HFF-Myc (cell line): Measurements from ENCODE around the gene SERGEF.
A peak's percentile ranks its signal among the peaks of the same experiment; 100 is the strongest.
"Not testable (repeated sequence)": the region's sequence is repeated elsewhere in the genome, so short reads cannot be mapped to it uniquely, and the experiment has no call there.

ENCODE experiments used
- DNase-seq: peaks from one replicate; pipeline ENCODE4 v3.0.0-alpha.2; 2011; ENCODE audit warnings: low read depth; ENCODE audit errors: extremely low read depth
- H3K4me3 ChIP-seq: replicated peaks from 2 replicates; pipeline ENCODE4 v1.5.1; 2011; ENCODE audit warnings: low read depth, mild to moderate bottlenecking, control low read depth, low read length
- TF ChIP-seq, protein P1 (sequence below): IDR thresholded peaks from 2 replicates; pipeline ENCODE4 v1.5.1; 2012; ENCODE audit warnings: mild to moderate bottlenecking, low read depth, low read length, control low read depth; ENCODE audit errors: missing control alignments

SERGEF gene

DNA sequence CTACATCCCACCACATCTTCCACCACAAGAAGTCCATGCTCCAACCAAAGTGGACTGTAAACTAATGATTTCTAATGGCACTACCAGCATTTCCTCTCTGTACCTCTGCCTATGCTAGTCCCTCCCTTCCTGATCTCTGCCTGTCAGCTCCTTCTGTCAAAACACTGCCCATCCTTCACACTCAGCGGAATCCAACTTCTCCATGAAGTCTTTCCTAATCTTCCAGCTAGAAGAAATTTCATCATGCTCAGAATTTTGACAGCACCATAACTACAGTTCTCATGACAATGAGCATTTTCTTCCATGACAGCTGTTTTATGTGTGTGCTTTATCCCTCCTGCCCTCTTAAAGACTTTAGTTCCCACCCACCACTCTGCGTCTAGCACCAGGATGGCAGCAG is 111.4 kb downstream of the SERGEF start:
- TF ChIP-seq, protein P1, sequence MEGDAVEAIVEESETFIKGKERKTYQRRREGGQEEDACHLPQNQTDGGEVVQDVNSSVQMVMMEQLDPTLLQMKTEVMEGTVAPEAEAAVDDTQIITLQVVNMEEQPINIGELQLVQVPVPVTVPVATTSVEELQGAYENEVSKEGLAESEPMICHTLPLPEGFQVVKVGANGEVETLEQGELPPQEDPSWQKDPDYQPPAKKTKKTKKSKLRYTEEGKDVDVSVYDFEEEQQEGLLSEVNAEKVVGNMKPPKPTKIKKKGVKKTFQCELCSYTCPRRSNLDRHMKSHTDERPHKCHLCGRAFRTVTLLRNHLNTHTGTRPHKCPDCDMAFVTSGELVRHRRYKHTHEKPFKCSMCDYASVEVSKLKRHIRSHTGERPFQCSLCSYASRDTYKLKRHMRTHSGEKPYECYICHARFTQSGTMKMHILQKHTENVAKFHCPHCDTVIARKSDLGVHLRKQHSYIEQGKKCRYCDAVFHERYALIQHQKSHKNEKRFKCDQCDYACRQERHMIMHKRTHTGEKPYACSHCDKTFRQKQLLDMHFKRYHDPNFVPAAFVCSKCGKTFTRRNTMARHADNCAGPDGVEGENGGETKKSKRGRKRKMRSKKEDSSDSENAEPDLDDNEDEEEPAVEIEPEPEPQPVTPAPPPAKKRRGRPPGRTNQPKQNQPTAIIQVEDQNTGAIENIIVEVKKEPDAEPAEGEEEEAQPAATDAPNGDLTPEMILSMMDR, result no peak
- H3K4me3 ChIP-seq, result no peak overlapping the region
- no peak for DNase-seq

DNA sequence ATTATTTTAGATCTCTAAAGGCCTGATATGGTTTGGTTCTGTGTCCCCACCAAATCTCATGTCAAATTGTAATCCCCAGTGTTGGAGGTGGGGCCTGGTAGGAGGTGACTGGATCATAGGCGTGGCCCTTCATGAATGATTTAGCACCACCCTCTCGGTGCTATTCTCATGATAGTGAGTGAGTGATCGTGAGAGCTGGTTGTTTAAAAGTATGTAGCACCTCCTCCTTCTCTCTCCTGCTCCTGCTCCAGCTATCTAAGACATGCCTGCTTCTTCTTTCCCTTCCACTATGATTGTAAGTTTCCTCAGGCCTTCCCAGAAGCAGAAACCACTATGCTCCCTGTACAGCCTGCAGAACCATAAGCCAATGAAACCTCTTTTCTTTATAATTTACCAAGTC is 114.1 kb downstream of the SERGEF start:
- no peak overlapping the region for H3K4me3 ChIP-seq
- TF ChIP-seq, protein P1, result no peak

DNA sequence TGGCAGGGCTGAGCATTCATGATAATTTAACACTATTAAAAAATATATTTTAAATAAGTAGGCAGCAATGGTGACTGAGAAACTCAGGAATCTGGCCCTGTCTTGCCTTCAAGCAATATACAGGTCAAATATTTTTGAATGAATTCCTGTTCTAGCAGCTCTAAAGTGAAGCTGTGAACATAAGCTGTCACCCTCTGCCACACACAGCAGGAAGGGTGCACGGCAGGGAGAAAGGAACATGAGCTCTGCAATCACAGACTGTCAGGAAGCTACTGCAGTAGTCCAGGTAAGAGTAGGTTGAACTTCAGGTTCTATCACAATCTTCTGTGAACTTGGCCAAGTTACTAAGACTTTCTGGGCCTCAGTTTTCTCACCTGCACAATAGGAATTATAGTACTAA is 114.8 kb downstream of the SERGEF start:
- no peak for DNase-seq
- TF ChIP-seq, protein P1, result no peak
- no peak overlapping the region for H3K4me3 ChIP-seq

More for the DNA sequence above, 114.1 kb downstream of the SERGEF start:
- no peak for DNase-seq

DNA sequence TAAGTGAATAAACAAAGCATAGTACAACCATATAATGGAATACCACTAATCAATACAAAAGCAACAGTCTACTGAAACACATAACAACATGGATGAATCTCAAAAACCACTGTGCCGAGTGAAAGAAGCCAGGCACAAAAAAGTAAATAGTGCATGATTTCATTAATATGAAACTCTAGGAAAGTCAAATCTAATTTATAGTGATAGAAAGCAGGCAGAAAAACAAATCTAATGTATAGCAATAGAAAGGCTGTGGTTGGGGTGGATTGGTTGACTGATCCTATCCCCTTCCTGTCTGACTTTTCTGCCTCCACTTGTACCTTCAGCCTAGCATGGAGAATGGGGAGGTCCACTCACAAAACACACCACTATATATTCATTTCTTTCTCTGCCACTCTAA is 115.4 kb downstream of the SERGEF start:
- H3K4me3 ChIP-seq, result no peak overlapping the region
- DNase-seq, result no peak
- TF ChIP-seq, protein P1, result no peak

DNA sequence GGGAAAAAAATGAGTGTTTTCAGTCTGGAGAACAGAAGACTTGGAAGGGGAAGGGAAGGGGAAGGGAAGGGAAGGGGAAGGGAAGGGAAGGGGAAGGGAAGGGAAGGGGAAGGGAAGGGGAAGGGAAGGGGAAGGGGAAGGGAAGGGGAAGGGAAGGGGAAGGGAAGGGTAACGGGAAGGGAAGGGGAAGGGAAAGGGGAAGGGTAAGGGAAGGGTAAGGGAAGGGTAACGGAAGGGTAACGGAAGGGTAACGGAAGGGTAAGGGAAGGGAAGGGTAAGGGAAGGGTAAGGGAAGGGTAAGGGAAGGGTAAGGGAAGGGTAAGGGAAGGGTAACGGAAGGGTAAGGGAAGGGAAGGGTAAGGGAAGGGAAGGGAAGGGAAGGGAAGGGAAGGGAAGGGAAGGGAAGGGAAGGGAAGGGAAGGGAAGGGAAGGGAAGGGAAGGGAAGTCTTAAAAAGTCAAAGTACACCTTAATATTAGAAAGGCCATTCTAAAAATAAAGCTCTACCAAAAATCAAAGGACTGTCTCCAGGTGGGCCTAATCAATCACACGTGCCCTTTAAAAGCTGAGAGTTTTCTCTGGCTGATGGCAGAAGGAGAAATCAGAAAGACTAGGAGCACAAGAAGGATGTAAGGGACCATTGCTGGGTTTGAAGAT is 116.2 kb downstream of the SERGEF start:
- not testable (repeated sequence) for DNase-seq, H3K4me3 ChIP-seq

DNA sequence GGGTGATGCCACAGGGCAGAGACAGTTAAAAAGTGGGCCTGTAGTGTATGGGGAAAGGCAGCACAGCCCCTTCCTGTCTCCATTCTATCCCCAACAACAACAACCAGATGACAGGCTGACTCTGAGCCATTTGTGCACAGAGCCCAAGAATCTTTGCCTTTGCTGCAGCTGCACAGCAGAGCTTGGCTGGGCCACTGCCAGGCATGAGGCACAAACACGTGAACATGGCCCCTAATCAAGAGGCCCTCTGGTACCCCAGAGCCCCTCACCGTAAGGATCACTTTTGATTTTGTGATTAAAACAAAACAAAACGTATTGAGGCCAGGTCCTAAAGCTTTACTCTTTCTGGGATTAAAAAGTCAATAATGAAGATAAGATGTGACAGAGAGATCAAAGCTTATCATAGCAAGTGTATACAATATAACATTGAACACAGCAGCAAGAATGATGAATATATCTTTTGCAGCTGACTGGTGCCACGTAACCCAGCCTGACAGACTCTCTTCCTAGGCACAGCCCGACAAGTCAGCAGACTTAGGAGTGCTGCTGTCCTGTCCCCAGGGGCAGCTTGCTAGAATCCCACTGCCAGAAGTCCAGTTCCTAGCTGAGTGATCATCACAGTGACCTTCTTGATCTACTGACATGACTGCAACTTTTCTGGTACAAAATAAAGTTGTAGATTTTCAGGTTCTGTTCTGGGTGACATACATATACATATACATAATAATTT is 117.8 kb downstream of the SERGEF start:
- TF ChIP-seq, protein P1, result no peak
- DNase-seq, result peak; percentile 2
- H3K4me3 ChIP-seq, result no peak overlapping the region

DNA sequence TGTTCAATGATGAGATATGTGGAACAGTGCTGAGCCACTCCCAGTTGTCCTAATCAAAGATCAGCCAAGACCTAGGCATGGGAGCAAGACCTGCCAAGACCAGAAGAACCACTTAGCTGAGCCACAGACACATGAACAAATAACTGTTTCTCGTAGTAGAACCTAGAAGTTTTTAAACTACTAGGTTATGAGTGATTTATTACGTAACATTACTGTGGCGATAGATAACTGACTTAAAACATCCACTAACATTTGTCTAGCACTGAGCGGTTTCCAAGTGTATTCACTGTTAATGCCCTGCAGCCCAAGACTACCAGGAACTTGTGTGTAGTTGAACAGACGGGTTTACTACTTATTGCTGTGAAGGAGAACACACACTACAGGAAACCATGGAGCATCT is 120.4 kb downstream of the SERGEF start:
- no peak overlapping the region for H3K4me3 ChIP-seq
- no peak for DNase-seq
- TF ChIP-seq, protein P1, result no peak
